IMR-90 (cell line): ENCODE results near the gene ABR. TPM values are rescaled to one million over a fixed set of nuclear protein-coding genes. Genes with fewer than 3 reads are reported as not detected.

Experiments
- ATAC-seq: fragments of 200-7000 bp; cut with Tn5 transposase; 2 replicates; pipeline ENCODE4 v1.9.1; 2020; ENCODE audit warnings: low read depth, mild to moderate bottlenecking, moderate library complexity
- BruUV-seq: library from RNA; stranded (reverse); fragments of 400-500 nt; replicated peaks from 2 replicates; lab custom pipeline; 2021; lab: Mats Ljungman, UMichigan
- CTCF ChIA-PET: fragments of 300-600 bp; formaldehyde crosslinking; extraction: SDS; loops from one replicate; lab custom pipeline; 2021; ENCODE audit warnings: antibody characterized with exemption; lab: Yijun Ruan, JAX
- POLR2A ChIA-PET: fragments of 300-600 bp; sonication (Branson Sonifier 250); formaldehyde crosslinking; loops from one replicate; lab custom pipeline; 2022; ENCODE audit warnings: antibody characterized with exemption; ENCODE audit not compliant: unreplicated experiment; lab: Charles Lee
- DNase-seq: peaks from one replicate; pipeline ENCODE4 v3.0.0; 2013
- H2AFZ ChIP-seq: replicated peaks from 2 replicates; pipeline ENCODE3; 2013; ENCODE audit warnings: low read length, mild to moderate bottlenecking; ENCODE audit not compliant: poor library complexity
- H2AK5ac ChIP-seq: 2 replicates; pipeline ENCODE4 v1.6.1; 2013; ENCODE audit warnings: low read depth, low read length, inconsistent platforms
- H2AK9ac ChIP-seq: replicated peaks from 2 replicates; pipeline ENCODE3; 2013; ENCODE audit warnings: mild to moderate bottlenecking, low read depth, low read length, moderate library complexity; ENCODE audit not compliant: poor library complexity
- H2BK120ac ChIP-seq: 2 replicates; pipeline ENCODE4 v1.6.1; 2013; ENCODE audit warnings: low read depth, low read length, inconsistent platforms
- H2BK15ac ChIP-seq: 3 replicates; pipeline ENCODE4 v1.6.1; 2013; ENCODE audit warnings: low read depth, low read length, inconsistent platforms
- H2BK20ac ChIP-seq: 2 replicates; pipeline ENCODE4 v1.6.1; 2013; ENCODE audit warnings: low read depth, mild to moderate bottlenecking, inconsistent platforms, low read length, moderate library complexity
- H2BK5ac ChIP-seq: 2 replicates; pipeline ENCODE4 v1.6.1; 2013; ENCODE audit warnings: mild to moderate bottlenecking, low read depth, low read length, inconsistent platforms; ENCODE audit not compliant: poor library complexity, severe bottlenecking
- H3K14ac ChIP-seq: replicated peaks from 2 replicates; pipeline ENCODE4 v1.6.1; 2013; ENCODE audit warnings: low read depth, low read length, inconsistent platforms
- H3K18ac ChIP-seq: 2 replicates; pipeline ENCODE4 v1.6.1; 2013; ENCODE audit warnings: low read depth, low read length, control low read depth
- H3K23ac ChIP-seq: 2 replicates; pipeline ENCODE4 v1.6.1; 2013; ENCODE audit warnings: low read depth, low read length, inconsistent platforms
- H3K27ac ChIP-seq: 2 replicates; pipeline ENCODE4 v1.5.1; 2013; ENCODE audit warnings: mild to moderate bottlenecking, control low read depth, low read length; ENCODE audit not compliant: insufficient read depth
- H3K27me3 ChIP-seq: 2 replicates; pipeline ENCODE4 v1.6.1; 2013; ENCODE audit warnings: low read length; ENCODE audit not compliant: control insufficient read depth, insufficient read depth
- H3K36me3 ChIP-seq: 2 replicates; pipeline ENCODE4 v1.6.1; 2013; ENCODE audit warnings: low read length, mixed read lengths; ENCODE audit not compliant: control insufficient read depth, insufficient read depth
- H3K4ac ChIP-seq: 2 replicates; pipeline ENCODE4 v1.6.1; 2013; ENCODE audit warnings: low read depth, low read length, inconsistent platforms
- H3K4me1 ChIP-seq: 2 replicates; pipeline ENCODE4 v1.6.1; 2013; ENCODE audit warnings: low read length, mixed read lengths; ENCODE audit not compliant: control insufficient read depth, insufficient read depth
- H3K4me2 ChIP-seq: 2 replicates; pipeline ENCODE4 v1.6.1; 2013; ENCODE audit warnings: low read depth, mild to moderate bottlenecking, control low read depth, low read length, moderate library complexity
- H3K4me3 ChIP-seq: 2 replicates; pipeline ENCODE4 v1.5.1; 2013; ENCODE audit warnings: low read depth, mild to moderate bottlenecking, control low read depth, low read length, moderate library complexity; ENCODE audit not compliant: insufficient read depth
- H3K56ac ChIP-seq: 2 replicates; pipeline ENCODE4 v1.6.1; 2013; ENCODE audit warnings: low read length, inconsistent platforms; ENCODE audit not compliant: insufficient read depth; ENCODE audit errors: extremely low read depth
- H3K79me1 ChIP-seq, 2 experiments: 2 replicates each; pipeline ENCODE4 v1.6.1; 2013; ENCODE audit warnings: low read length in 2 of 2, inconsistent platforms in 1 of 2, low read depth in 1 of 2
- H3K9ac ChIP-seq: 2 replicates; pipeline ENCODE4 v1.6.1; 2013; ENCODE audit warnings: low read depth, low read length, control low read depth
- H3K9me1 ChIP-seq: 2 replicates; pipeline ENCODE4 v1.6.1; 2013; ENCODE audit warnings: low read length, inconsistent platforms; ENCODE audit not compliant: insufficient read depth
- H3K9me3 ChIP-seq: 2 replicates; pipeline ENCODE4 v1.6.1; 2013; ENCODE audit warnings: low read length; ENCODE audit not compliant: control insufficient read depth, insufficient read depth
- H4K20me1 ChIP-seq: 2 replicates; pipeline ENCODE4 v1.6.1; 2013; ENCODE audit warnings: low read length, inconsistent platforms; ENCODE audit not compliant: insufficient read depth
- H4K5ac ChIP-seq: 2 replicates; pipeline ENCODE4 v1.6.1; 2013; ENCODE audit warnings: mild to moderate bottlenecking, low read depth, low read length, control low read depth
- H4K8ac ChIP-seq, 2 experiments: 2 replicates each; pipeline ENCODE4 v1.6.1; 2013; ENCODE audit warnings: low read depth in 2 of 2, low read length in 2 of 2, control low read depth in 1 of 2, inconsistent platforms in 1 of 2
- H4K91ac ChIP-seq: 2 replicates; pipeline ENCODE4 v1.6.1; 2013; ENCODE audit warnings: low read depth, low read length, inconsistent platforms; ENCODE audit not compliant: insufficient read depth
- CHD1 ChIP-seq: IDR thresholded peaks from 2 replicates; pipeline ENCODE4 v1.6.1; 2012; ENCODE audit warnings: low read depth, low read length, improper control_type of control experiment
- RFX5 ChIP-seq: IDR thresholded peaks from 2 replicates; pipeline ENCODE4 v1.8.0; 2012; ENCODE audit warnings: low read depth, mild to moderate bottlenecking, low read length, moderate library complexity
- WGBS, 2 experiments: methylation state at CpG; one replicate each; pipeline versions ENCODE4 v1.1.5 to v1.1.7; 2013; ENCODE audit warnings: missing lambda C conversion rate in 2 of 2; ENCODE audit not compliant: insufficient read length in 1 of 2; ENCODE audit errors: extremely low coverage in 2 of 2; 5-methylcytosine and 5-hydroxymethylcytosine counted together
- dilution Hi-C: fragments of 300-500 bp; cut with HindIII; formaldehyde crosslinking; loops from one replicate; pipeline ENCODE4 v1.14.3; 2018; ENCODE audit warnings: low sequenced_read_pairs; ENCODE audit not compliant: unreplicated experiment
- in situ Hi-C: fragments of 300-500 bp; cut with MboI; formaldehyde crosslinking; loops from 3 replicates; pipeline ENCODE4 v1.14.3; 2019; ENCODE audit warnings: low sequenced_read_pairs, inconsistent platforms, mixed read lengths
- intact Hi-C: fragments of 100-400 bp; cut with micrococcal nuclease; formaldehyde crosslinking; loops from 2 replicates; pipeline ENCODE4 v1.10.0; 2022
- polyA plus RNA-seq, 3 experiments: library from polyadenylated mRNA; depleted of rRNA; stranded (reverse); fragments of >200 nt; gene quantifications; 2 replicates each; pipeline ENCODE4 v1.2.3, GENCODE V29; 2012; ENCODE audit warnings: low replicate concordance in 1 of 3
- total RNA-seq: library from RNA; depleted of rRNA; stranded (reverse); fragments of >200 nt; gene quantifications from 2 replicates; pipeline ENCODE4 v1.2.3, GENCODE V29; 2012

The ABR gene
- total and polyA plus RNA-seq, 2 of the 4 experiments (the other 2 are of a cell fraction), result 28.3 to 79.7 TPM

DNA sequence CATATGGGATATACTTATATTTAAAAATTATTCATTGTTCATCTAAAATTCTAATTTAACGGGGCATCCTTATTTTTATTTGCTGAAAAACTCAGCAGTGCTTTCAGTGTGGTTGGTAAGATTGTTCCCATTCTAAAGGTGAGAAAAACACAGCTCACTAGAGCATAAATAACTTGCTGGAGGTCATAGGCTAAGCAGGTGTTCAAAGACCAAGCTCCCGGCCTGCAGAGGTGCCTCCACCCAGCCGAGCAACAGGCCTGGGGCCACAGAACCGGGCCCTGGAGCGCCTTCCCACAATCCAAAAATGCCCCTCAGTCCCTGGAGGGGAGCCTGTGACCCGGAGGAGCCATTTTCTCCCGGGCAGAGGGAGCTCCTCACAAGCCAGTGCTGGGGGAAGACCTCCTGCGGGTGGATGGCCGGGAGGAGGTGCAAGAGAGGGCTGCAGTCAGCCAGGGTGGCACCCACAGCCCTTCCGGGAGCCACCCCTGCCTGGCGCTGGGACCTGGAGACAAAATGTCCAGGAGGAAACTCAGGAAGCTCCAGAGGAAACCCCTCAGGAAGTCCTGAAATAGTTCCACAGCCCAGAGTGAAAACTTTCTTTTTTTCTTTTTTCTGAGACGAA, 14.7 kb downstream of the ABR start:
- dilution Hi-C loops (no loop called here), intact Hi-C loops (no loop called here), in situ Hi-C loops (no loop called here)
- H2BK120ac ChIP-seq, result no peak overlapping the region
- H3K79me1 ChIP-seq, result peaks cover 14 to 29% of the 10 kb centered on the region in 2 experiments; a peak in 3 of 4 replicates
- no peak overlapping the region for H3K18ac ChIP-seq
- no peak overlapping the region for H3K14ac ChIP-seq
- CTCF ChIA-PET, result interaction anchor here (0.6 kb wide), 1 partner anchor 31 kb away, joined by 4 read pairs; no protein-coding TSS in a partner anchor
- H4K91ac ChIP-seq, result no peak overlapping the region
- BruUV-seq, result no TSS peak
- no peak overlapping the region for H2AK9ac ChIP-seq
- POLR2A ChIA-PET, result no interaction called here
- no peaks in the 10 kb centered on the region for H3K9me3 ChIP-seq
- no peaks in the 10 kb centered on the region for H3K4me1 ChIP-seq
- peaks cover 4% of the 10 kb centered on the region; the same call in 1 of the 2 replicates for H3K9me1 ChIP-seq
- no peak overlapping the region for H4K5ac ChIP-seq
- no peak overlapping the region for H2BK20ac ChIP-seq
- 0 out of 2 replicates have a peak, but pooled peaks cover 4% of the 10 kb centered on the region for H3K36me3 ChIP-seq
- no peak overlapping the region for H2BK15ac ChIP-seq
- H3K9ac ChIP-seq, result no peak overlapping the region
- H3K4me2 ChIP-seq, result no peak overlapping the region
- ATAC-seq (no peak), DNase-seq (no peak)
- 80% methylated on average over 5 of the region's 12 CpGs; no CpG with 5 or more reads in 1 of the 2 experiments for WGBS, 2 experiments
- H2AFZ ChIP-seq, result no peak overlapping the region
- H3K4me3 ChIP-seq, result no peak overlapping the region
- H2BK5ac ChIP-seq, result no peak overlapping the region
- H3K27me3 ChIP-seq, result no peaks in the 10 kb centered on the region
- no peak overlapping the region for H3K23ac ChIP-seq
- H2AK5ac ChIP-seq, result no peak overlapping the region
- H4K8ac ChIP-seq, result no peak overlapping the region
- peaks cover 20% of the 10 kb centered on the region for H4K20me1 ChIP-seq
- no peak overlapping the region for H3K56ac ChIP-seq
- no peak overlapping the region for H3K27ac ChIP-seq
- TF ChIP-seq RFX5 (no peak), CHD1 (no peak)
- H3K4ac ChIP-seq, result no peak overlapping the region
